Cardiac fibroblast (primary cell): ENCODE results near the gene DIP2C.
"Not testable (repeated sequence)": the region's sequence is repeated elsewhere in the genome, so short reads cannot be mapped to it uniquely, and the experiment has no call there.

ENCODE experiments used
- DNase-seq, 2 donors: peaks; one replicate each; pipeline versions ENCODE4 v3.0.0 to v3.0.0-alpha.2; 2010; ENCODE audit warnings: low read depth in 2 of 2
- H3K4me3 ChIP-seq, 2 donors: replicated peaks in 1 of 2; 1 replicate in 1 of 2; 2 replicates in 1 of 2; pipeline ENCODE4 v1.5.1; 2011; ENCODE audit warnings: low read depth in 2 of 2, low read length in 2 of 2, mild to moderate bottlenecking in 2 of 2, moderate library complexity in 1 of 2
- TF ChIP-seq, protein P1 (sequence below): IDR thresholded peaks from one replicate; pipeline ENCODE4 v1.5.1; 2011; ENCODE audit warnings: low read depth, mild to moderate bottlenecking, low read length, inconsistent platforms

Gene DIP2C

GRCh38 chr10:654647-654996, 34.8 kb downstream of the DIP2C start:
- TF ChIP-seq, protein P1, sequence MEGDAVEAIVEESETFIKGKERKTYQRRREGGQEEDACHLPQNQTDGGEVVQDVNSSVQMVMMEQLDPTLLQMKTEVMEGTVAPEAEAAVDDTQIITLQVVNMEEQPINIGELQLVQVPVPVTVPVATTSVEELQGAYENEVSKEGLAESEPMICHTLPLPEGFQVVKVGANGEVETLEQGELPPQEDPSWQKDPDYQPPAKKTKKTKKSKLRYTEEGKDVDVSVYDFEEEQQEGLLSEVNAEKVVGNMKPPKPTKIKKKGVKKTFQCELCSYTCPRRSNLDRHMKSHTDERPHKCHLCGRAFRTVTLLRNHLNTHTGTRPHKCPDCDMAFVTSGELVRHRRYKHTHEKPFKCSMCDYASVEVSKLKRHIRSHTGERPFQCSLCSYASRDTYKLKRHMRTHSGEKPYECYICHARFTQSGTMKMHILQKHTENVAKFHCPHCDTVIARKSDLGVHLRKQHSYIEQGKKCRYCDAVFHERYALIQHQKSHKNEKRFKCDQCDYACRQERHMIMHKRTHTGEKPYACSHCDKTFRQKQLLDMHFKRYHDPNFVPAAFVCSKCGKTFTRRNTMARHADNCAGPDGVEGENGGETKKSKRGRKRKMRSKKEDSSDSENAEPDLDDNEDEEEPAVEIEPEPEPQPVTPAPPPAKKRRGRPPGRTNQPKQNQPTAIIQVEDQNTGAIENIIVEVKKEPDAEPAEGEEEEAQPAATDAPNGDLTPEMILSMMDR: no peak
- H3K4me3 ChIP-seq: no peak overlapping the region
- no peak for DNase-seq

DNA sequence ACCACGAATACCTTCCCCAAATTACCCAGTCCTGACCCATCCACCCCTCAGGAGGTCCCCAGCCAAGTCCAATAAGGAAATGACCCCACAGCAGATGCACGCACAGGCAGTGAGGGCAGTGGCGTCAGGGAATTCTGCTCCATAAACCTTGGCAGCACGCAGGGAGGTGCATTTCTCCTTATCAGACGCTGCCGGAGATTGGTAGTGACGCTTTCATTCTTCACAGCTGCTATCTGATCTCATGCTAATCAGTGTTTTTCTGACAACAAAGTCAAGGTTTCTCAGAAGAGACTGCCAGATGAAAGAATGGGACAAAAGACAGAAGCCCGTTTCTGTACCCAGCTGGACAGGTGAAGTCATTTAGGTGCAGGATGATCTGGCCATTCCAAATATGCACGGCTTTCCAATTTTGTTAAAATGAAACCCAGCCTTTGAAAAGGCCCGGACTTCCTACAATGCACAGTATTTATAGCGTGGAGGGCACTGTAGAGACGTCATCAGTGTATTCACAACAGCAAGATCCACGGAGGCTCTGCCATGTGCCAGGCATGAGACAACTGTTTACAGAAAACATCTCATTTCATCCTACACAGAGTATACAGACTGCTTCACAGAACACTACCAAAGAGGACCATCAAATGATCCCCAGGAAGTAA, 35.3 kb downstream of the DIP2C start:
- no peak overlapping the region for H3K4me3 ChIP-seq
- TF ChIP-seq, protein P1: no peak
- no peak for DNase-seq

- not testable (repeated sequence) for H3K4me3 ChIP-seq, DNase-seq
These were observed 36.5 kb downstream of the DIP2C start for GRCh38 chr10:652832-653459.

GRCh38 chr10:652233-652632, 37.2 kb downstream of the DIP2C start:
- TF ChIP-seq, protein P1: no peak
- DNase-seq: no peak
- no peak overlapping the region for H3K4me3 ChIP-seq

GRCh38 chr10:651692-652091, 37.8 kb downstream of the DIP2C start:
- DNase-seq: no peak
- H3K4me3 ChIP-seq: no peak overlapping the region
- TF ChIP-seq, protein P1: no peak

DNA sequence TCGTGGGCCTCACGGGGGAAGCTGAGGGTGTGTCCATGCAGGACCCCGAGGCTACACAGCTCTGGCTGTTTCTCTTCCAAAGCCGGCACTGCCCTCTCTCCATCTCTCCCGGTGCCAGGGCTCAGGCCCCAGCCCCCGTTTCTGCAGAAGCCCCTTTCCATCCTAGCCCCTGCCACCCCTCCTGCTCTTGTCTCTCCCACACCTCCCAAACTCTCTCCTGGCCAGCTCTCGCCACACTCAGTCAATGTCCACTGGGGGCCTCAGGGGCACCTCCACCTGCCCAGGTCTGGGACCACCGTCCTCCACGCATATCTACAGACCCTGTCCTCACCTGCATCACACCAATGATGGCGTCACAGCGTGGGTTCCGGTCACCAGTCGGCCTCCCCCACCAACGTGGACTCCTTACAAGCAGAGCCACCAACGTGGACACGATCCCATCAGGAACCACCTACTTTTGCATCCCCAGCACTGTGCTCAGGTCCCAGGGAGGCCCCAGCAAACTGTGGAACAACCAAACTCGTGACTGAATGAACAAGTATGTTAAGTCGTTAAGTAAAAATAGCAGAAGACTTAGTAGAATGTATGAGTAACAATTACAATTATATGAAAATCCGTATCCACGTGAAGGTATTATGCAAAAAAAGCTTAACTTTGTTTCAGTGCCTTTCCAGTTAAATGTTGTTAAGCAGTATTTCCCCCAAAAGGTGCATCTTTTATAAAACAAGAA, 38.4 kb downstream of the DIP2C start:
- TF ChIP-seq, protein P1: no peak
- no peak overlapping the region for H3K4me3 ChIP-seq
- no peak for DNase-seq

GRCh38 chr10:650441-650851, 39.0 kb downstream of the DIP2C start:
- TF ChIP-seq, protein P1: no peak
- DNase-seq: no peak
- no peak overlapping the region for H3K4me3 ChIP-seq
